HG02870 (cell line): Measurements from ENCODE around the gene KRT4.
"Not testable (repeated sequence)": the region's sequence is repeated elsewhere in the genome, so short reads cannot be mapped to it uniquely, and the experiment has no call there.

ENCODE experiments used
- ATAC-seq: cut with Tn5 transposase; IDR thresholded peaks from one replicate; pipeline ENCODE4 v1.9.1; 2021; ENCODE audit warnings: mild to moderate bottlenecking, moderate library complexity; ENCODE audit not compliant: unreplicated experiment

The KRT4 gene

GRCh38 chr12:52813885-52814709 lies at the start of gene KRT4:
Gene KRT4, minus strand, starts transcription at chr12:52814116. Its CDS starts 58 bp downstream, at chr12:52814058.
- no peak for ATAC-seq

GRCh38 chr12:52862023-52862422 lies 48.1 kb upstream of the KRT4 start:
- no peak for ATAC-seq

- ATAC-seq: no peak
Observed at GRCh38 chr12:52861511-52861910, 47.6 kb upstream of the KRT4 start.

DNA sequence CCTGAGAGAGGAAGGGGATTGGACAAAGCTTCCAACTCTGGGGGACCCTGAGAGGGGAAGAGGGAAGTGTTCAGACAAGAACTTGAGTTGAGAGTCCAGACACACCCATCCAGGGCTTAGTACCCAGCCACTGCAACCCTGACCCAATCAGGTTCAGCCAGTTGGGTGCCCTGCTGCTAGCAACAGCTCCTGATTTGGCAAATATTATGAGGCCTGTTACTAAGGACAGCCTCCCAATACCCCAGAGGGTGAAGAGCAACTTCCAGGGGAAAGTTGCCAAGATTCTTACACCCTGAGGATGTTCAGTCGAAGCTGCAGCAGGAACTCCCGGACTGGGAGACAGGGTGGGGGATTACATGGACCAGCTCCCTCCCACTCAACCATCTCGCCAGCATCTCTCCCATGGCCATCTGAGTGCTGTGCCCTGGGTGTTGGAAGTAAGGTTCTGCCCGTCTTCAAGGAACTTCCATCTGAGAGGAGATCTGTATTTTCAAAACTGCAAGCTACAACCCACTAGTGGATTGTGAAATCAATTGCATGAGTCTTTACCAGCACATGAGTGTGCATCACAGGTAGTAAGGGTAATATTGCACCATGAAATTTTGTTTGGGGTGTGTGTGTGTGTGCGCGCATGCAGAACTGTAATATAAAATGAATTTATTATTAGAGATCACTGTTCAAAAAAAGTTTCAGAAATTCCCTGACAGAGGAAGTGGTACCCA lies 46.3 kb upstream of the KRT4 start:
- ATAC-seq: no peak

- ATAC-seq: no peak
Observed at GRCh38 chr12:52857500-52857899, 43.6 kb upstream of the KRT4 start.

GRCh38 chr12:52856787-52857186 lies 42.9 kb upstream of the KRT4 start:
- ATAC-seq: no peak

- not testable (repeated sequence) for ATAC-seq
Observed at GRCh38 chr12:52856077-52856476, 42.2 kb upstream of the KRT4 start.

DNA sequence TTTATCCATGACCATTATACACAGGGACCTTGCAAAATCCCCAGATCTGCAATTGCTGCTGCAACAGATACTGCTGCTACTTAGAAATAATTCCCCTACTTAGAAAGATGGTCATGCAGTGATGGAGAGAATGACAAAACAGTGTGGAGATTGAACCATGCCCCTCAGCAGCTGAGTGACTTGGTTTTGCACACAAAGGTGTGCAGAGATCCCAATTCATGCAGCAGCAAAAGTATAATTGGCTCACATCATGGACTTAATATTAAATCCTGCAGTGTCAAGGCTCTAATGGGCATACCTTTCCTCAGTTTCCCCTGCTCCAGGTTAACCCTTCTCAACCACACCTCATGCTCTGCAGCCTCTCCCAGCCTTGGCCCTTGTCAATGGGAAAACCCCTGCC lies 37.9 kb upstream of the KRT4 start:
- ATAC-seq: no peak

DNA sequence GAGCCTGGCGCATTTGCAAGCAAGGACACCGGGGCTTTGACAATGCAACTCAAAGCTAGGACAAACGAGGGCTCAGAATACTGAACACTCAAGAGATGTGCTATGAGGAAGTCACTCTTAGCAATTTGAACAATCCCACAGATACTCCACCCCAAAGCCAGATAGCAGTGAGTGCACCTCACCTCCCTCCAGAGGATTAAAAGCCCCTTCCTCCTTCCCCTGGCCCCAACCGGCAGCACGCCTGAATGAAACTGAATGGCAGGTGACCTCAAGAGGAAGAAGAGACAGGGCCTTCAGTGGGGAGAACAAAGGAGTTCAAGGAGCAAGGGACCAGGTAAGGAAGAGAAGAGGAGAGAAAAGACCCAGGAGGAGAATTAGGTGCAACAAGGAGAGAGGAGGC lies 36.8 kb upstream of the KRT4 start:
- no peak for ATAC-seq

- no peak for ATAC-seq
Observed at GRCh38 chr12:52849511-52849910, 35.6 kb upstream of the KRT4 start.

DNA sequence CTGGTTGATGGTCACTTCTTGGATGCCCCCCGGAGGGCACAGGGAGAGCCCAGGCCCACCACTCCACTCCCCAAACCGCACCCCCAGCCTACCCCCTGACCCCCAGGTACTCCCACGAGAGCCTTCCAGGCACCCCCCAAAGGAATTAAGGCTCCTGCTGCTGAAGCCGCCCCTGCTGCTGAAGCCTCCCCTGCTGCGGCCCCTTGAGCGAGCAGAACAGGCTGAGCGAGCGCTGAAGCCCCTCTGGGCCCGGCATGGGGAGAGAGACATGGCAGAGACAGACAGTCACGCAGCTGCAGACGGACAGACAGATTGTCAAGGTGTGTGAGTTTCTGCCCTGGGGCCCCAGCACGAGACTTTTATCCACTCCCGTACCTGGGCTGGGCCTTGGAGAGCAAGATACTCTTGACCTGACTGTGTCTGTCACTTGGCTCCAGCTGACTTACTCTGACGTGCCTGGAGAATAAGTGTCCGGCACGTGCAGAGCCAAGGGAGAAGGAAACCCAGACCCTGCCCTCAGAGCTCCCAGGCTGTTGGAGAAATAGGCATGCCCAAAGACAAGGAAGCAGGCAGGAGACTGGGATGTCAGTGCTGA lies 34.8 kb upstream of the KRT4 start, which contains the start of gene KRT78:
KRT78 (minus strand) TSS at position 334 of the 595 bp plus-strand sequence; CDS start at position 270, 64 bp downstream.
- ATAC-seq: no peak

DNA sequence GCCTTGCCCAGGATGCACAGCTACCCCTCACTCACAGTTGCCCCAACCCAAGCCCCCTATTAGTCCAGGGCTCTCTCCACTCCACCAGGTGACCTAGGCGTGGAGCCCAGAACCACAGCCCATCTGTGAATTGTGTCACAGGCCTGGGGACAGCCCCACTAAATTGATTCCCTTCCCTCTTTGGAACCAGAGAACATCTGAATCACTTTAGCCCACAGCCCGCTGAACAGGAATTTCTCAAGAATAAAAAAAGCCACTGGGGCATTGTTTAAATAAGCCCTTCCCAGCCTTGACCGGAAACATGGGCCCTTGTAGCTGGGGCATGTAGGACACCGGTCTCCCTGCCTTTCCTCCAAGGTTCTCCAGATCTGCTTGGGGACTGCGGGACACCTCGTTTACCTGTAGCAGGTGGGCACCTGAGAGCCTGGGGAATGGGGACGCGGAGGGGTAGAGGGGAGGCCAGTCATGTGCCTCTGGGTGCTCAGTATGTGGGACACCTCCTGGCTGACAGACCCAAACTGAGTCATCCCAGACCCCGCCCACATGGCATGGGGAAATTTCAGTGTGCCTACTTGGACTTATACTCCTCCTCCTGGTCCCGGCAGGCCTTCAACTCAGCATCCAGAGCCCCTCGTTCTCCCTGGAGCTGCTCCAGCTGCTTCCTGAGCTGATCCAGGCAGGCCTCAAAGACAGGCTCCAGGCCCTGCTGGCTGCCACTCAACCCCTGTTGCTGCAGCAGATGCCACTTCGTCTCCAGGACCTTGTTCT lies 33.6 kb upstream of the KRT4 start:
- ATAC-seq: no peak

GRCh38 chr12:52846356-52846970 lies 32.5 kb upstream of the KRT4 start:
- no peak for ATAC-seq

GRCh38 chr12:52845946-52846345 lies 32.0 kb upstream of the KRT4 start:
- ATAC-seq: no peak

- no peak for ATAC-seq
Observed at GRCh38 chr12:52844386-52844785, 30.5 kb upstream of the KRT4 start.

- ATAC-seq: no peak
Observed at GRCh38 chr12:52839436-52840105, 25.7 kb upstream of the KRT4 start.

DNA sequence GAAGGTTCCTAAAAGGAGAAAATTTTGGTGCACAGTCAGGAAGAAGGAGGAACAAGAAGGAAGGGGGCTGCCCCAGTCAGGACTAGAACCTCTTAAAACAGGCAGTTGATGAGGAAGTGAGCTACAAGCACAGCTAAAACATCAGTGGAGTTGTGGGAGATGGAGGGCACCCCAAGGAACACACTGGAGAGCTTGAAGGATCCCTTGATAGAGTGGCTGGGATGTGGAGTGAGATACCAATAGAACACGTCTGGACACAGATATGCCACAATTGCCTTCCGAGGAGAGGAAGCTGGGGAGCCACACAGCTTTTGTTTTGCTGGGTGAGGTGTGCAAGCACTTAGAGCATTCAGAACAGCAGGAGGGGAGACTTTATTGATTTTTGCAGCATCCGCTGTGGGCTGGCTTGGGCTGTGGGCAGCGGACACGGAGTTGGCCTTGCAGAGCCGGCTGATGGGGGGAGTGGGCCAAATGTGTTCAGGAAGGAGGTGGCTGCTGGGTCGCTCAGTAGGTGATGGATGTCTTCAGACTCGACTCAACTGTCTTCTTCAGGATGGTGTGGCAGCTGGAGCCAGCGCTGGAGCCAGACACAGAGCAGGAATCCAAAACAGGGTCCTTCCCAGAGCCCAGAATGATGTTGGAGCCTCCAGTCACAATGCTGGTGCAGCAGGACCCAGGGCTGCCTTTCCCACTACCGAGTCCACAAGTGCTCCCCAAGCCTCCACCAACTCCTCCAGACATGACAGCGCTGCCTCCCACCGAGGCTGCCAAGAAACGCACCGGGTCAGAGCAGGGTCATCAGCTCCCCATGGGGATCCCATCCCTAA lies 24.9 kb upstream of the KRT4 start:
- no peak for ATAC-seq

DNA sequence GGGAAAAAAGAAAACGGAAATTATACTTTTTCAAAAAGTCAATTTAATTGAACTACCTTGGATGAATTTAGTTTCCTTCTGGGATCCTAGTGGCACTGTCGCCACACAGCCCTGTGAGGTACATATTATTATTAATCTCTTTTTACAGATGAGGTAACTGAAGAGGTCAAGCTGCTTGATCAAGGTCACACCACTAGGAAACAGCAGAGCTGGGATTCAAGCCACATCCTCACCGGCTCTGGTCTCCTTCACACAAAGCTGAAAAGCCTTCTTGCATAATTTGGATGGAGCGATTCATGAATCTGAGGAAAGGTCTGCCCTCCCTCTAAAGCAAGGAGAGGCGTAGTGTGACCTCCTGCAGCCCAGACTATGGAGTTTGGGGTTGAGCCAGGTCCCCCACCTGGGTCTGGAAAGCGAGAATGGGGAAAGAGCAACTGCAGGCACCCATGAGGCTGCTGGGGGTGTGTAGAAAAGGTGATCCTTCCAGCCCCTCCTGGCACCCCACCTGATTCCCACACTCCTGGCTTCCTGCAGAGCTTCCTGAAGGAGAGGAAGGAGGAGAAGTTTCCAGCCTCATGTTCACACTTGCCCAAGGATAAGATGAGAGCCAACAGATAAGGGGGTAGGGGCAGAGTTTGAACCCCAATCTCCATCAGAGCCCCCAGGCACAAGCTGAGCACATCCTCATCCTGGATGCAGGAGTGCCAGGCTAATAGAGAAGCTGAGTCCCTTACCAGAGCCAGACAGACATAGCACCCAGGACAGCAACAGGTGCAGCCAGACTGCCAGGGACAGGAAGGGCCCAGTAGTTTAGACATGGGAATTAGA lies 24.1 kb upstream of the KRT4 start:
- ATAC-seq: no peak
